Colonic mucosa (tissue), 4 donors: ENCODE measurements around the gene AGFG1. TPM values are rescaled to one million over a fixed set of nuclear protein-coding genes. Genes with fewer than 3 reads are reported as not detected.

ENCODE experiments used
- DNase-seq: peaks from one replicate; pipeline ENCODE4 v3.0.0-alpha.2; 2020
- H3K27ac ChIP-seq: fragments of 200-600 bp; one replicate; pipeline ENCODE4 v1.8.0; 2021
- H3K27me3 ChIP-seq: fragments of 200-600 bp; one replicate; pipeline ENCODE4 v1.8.0; 2021
- H3K36me3 ChIP-seq: fragments of 200-600 bp; one replicate; pipeline ENCODE4 v1.8.0; 2021
- H3K4me1 ChIP-seq: fragments of 200-600 bp; one replicate; pipeline ENCODE4 v1.8.0; 2021; ENCODE audit warnings: mild to moderate bottlenecking
- H3K4me3 ChIP-seq: fragments of 200-600 bp; one replicate; pipeline ENCODE4 v1.8.0; 2021
- H3K9ac ChIP-seq, 2 donors: one replicate each; pipeline ENCODE4 v1.7.0; 2013; ENCODE audit warnings: control low read depth in 2 of 2, low read depth in 2 of 2, low read length in 2 of 2
- H3K9me3 ChIP-seq: fragments of 200-600 bp; one replicate; pipeline ENCODE4 v1.8.0; 2021
- CTCF ChIP-seq: fragments of 200-600 bp; IDR thresholded peaks from one replicate; pipeline ENCODE4 v1.8.0; 2022; ENCODE audit warnings: antibody characterized with exemption, mild to moderate bottlenecking
- intact Hi-C: fragments of 100-400 bp; cut with DNase I; formaldehyde crosslinking; loops from one replicate; pipeline ENCODE4 v1.14.1; 2022
- microRNA-seq: library from miRNA; unstranded; fragments of <30 nt; microRNA quantifications from one replicate; pipeline ENCODE4, GENCODE V29; 2019
- total RNA-seq, 2 donors: library from RNA; stranded (reverse); fragmentation: NEBNext Ultra II Directional in 1 of 2; extraction: Animal tissue kit (Norgen Biotek cat#: 25700) in 1 of 2; gene quantifications; one replicate each; pipeline ENCODE4 v1.2.1, GENCODE V29; 2021
- donor health status: healthy.
- donor health status: DM: no; HTN: no; CAD: no.
- donor health status: DM: no; HTN: no; CAD: no.

Gene AGFG1
- total RNA-seq, 2 donors from 2014 or later, result 83.3 to 101 TPM

- intact Hi-C loops, result no loop called here
- H3K36me3 ChIP-seq, result no peaks in the 10 kb centered on the region
- H3K27ac ChIP-seq, result no peak overlapping the region
- no peak overlapping the region for H3K4me3 ChIP-seq
- H3K4me1 ChIP-seq, result no peaks in the 10 kb centered on the region
- H3K9me3 ChIP-seq, result no peaks in the 10 kb centered on the region
- H3K9ac ChIP-seq, result no peak overlapping the region
- H3K27me3 ChIP-seq, result no peaks in the 10 kb centered on the region
- no peak for TF ChIP-seq CTCF
- no peak for DNase-seq
Observed at GRCh38 chr2:227607941-227608340, 136.0 kb downstream of the AGFG1 start.

- H3K27me3 ChIP-seq, result no peaks in the 10 kb centered on the region
- intact Hi-C loops, result no loop called here
- no peak overlapping the region for H3K4me3 ChIP-seq
- no peaks in the 10 kb centered on the region for H3K36me3 ChIP-seq
- H3K27ac ChIP-seq, result no peak overlapping the region
- no peak for DNase-seq
- no peak overlapping the region for H3K9ac ChIP-seq
- no peaks in the 10 kb centered on the region for H3K9me3 ChIP-seq
- no peaks in the 10 kb centered on the region for H3K4me1 ChIP-seq
- no peak for TF ChIP-seq CTCF
Observed at GRCh38 chr2:227608561-227609338, 136.8 kb downstream of the AGFG1 start.

- Histone ChIP-seq H3K36me3 (no peaks in the 10 kb centered on the region), H3K4me3 (no peak overlapping the region), H3K9me3 (no peaks in the 10 kb centered on the region), H3K9ac (no peak overlapping the region), H3K27me3 (no peaks in the 10 kb centered on the region), H3K27ac (no peak overlapping the region), H3K4me1 (no peaks in the 10 kb centered on the region)
- intact Hi-C loops, result no loop called here
- TF ChIP-seq CTCF, result no peak
- DNase-seq, result no peak
Observed at GRCh38 chr2:227610123-227610522, 138.2 kb downstream of the AGFG1 start.

Small RNA genes within 50 kb of the gene (microRNA-seq; reads per million reads assigned to microRNA genes)
- 1.7 reads per million for gene MIR5703

Other genes with a start within 250 kb of the AGFG1 start
- 10 to 100 TPM; 72.2 to 79.1 TPM for gene MFF, start 146.9 kb upstream of the AGFG1 start, total RNA-seq
- gene TM4SF20, start 92.8 kb upstream of the AGFG1 start, total RNA-seq, result 10 to 100 TPM in 1 of 2 donors, 1 to 10 TPM in 1; 4.2 to 34.9 TPM
- gene SCYGR1, start 84.2 kb upstream of the AGFG1 start, total RNA-seq, result not detected
- gene SCYGR2, start 126.7 kb downstream of the AGFG1 start, total RNA-seq, result not detected
- gene SCYGR3, start 142.7 kb downstream of the AGFG1 start, total RNA-seq, result not detected
- not detected for gene SCYGR4, start 145.3 kb downstream of the AGFG1 start, total RNA-seq
- gene SCYGR5, start 194.6 kb downstream of the AGFG1 start, total RNA-seq, result not detected
- gene SLC19A3, start 245.9 kb downstream of the AGFG1 start, total RNA-seq, result 10 to 100 TPM in 1 of 2 donors, 1 to 10 TPM in 1; 6.4 to 19.6 TPM